GM10266 (cell line): Measurements from ENCODE around the gene HRAS.

ENCODE experiments used
- DNase-seq: peaks from one replicate; pipeline ENCODE4 v3.0.0; 2012; ENCODE audit errors: extremely low spot score
- CTCF ChIP-seq: IDR thresholded peaks from 2 replicates; pipeline ENCODE4 v1.5.1; 2012; ENCODE audit warnings: mild to moderate bottlenecking, low read depth; ENCODE audit not compliant: control insufficient read depth, insufficient read depth; ENCODE audit errors: missing control alignments

Gene HRAS

GRCh38 chr11:506238-506994 is 29.0 kb downstream of the HRAS start:
- TF ChIP-seq CTCF = no peak
- DNase-seq = peak; percentile 99

DNA sequence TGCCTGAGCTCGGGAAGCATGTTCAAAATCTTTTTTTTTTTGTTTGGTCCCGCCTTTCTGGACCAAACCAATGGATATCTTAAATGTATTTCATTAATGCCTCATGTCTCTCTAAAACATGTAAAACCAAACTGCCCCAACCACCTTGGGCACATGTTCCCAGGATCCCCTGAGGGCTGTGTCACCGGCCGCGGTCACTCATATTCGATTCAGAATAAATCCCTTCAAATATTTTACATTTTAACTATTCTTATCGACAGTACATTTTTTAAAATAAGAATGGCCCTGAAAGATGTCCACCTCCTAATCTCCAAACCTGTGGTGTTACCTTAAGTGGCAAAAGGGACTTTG is 30.4 kb downstream of the HRAS start:
- DNase-seq = no peak
- TF ChIP-seq CTCF = no peak

DNA sequence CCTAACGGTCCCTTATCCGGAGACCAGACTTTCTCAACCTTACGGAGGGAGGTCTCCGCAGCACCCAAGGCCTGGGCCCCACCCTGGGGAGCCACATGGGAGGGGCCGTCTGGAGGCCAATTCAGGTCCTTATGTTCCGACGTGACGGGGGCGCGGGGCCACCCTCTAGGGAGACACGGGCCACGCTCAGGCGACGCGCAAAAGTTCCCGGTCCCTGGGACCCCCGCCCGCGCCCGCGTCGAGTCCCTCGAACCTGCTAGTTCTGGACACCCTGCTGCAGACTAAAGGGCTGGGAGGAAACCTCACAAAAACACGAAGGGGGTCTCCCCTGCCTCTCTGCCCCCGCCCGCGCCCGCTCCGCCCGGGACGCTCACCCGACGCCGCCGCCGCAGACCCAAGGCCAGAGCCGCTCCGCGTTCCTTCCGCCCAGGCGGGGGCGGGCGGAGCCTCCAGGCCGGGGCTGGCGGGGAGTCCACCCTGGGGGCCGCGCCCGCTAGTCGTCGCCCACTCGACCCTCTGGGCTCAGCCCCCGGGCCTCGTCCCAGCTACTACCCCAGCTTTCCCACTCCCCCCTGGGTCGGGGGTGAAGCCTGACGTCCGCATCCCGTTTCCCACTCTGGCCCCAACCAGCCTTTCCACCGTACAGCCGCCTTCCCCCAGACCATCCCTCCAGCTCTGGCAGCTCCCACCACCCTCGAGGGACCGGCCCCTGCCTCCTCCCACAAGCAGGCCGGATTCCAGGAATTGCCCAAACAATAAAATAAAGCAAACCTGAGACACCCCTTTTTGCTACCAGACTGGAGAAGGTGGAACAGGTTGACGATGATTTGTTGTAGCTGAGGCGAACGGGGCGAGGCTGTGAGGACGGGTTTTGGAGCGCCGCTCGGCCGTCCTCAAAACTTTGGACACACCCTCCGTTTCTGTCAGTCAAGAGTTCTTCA is 31.1 kb downstream of the HRAS start:
- no peak for DNase-seq
- TF ChIP-seq CTCF = no peak

DNA sequence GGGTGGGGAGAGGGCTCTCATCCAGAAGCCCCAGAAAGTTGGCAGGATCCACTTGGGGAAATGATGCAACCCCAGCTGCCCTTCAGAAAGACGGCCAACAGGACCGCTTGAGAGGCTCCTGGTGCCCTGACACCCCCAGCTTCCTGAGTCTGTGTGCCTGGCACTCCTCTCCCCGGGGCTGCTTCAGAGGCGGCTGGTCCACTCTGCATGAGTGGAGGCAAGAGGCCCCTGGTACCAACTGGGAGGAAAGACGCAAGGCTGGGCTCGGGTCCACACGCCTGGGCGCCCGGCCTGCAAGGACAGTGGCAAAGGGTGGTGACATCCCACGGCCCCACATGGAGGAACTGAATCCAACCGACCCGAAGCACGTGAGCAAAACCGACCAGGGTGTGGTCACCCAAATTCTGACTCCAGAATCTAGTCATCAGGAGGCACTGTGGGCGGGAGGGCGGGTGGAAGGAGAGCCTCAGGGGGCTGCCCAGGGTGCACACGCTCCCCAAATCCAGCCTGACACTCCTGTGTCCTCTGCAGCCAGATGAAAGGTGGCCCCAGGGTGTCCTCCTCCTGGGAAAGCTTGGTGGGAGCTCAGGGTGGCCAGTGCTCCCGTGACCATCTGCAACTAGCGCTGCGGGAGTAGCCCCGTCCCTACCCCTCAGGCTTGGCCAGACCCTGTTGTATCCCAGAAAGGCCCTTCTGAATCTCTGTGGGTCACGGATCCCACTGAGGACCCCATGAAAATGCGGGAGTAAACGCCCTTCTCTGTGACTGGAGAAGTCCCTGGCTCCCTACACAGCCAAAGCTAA is 32.0 kb downstream of the HRAS start:
- TF ChIP-seq CTCF = no peak
- peak; percentile 76 for DNase-seq

DNA sequence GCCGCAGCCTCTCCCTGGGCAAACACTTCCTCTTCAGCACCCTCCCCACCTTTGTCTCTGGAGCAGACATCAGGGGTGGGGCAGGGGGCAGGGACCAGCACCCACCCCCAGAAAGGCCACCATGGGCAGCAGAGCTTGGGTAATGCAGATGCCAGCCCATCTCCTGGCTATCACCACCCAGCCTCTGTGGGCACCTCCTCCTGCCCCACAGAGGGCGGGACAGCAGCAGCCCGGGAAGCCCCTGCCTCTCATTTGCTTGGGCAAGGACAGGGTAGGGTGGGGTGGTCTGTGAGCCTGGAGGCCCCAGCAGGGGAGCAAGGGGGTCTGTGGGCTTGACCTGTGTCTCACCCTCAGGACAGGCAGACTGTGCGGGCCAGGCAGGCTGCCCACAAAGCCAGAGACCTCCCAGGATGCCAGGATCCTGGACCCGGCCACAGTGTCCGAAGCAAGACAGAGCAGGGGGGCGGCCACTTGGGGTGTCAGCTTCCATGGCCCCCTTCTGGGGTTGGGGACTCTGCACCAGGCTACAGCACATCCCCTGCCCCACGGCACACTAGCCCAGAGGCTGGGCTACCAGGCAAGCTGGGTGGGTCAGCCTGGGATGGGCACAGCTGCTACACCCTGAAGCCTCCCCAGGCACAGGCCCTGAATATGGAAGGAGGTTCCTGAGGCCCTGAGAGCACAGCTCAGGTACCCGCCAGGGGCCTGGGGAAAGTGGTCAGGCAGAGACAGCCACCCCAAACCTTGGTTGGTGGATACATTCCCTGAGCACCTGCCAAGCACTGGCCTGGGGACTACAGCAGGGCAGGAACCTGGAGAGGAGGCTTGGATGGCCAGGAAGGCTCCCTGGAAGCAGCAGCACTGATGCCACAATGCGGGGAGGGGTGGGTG is 32.8 kb downstream of the HRAS start:
- no peak for TF ChIP-seq CTCF
- DNase-seq = no peak

DNA sequence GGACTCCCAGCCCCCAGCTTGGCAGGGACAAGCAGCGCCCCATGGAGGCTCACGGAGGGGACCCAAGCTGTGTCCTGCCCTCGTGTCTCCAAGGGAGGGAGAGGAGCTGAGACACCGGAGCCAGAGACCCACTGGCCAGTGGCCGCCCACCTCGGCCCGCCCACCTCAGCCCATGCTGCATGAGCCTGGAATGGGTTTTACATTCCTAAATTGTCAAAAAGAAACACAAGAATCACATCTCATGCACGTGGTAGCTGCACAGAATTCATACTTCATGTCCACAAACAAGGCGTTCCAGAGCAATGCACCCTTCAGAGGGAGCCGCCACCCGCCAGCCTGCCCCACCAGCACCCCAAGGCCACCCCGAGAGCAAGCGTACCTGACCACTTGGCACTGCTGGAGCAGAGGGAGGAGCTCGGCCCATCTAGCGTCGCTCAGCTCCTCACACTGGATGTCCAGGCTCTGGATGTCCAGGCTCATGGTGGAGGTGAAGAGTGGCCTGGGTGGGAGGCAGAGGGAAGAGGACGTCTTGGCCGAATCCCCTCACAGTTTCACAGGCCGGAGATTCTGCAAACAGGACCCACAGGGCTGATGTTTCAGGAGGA is 33.6 kb downstream of the HRAS start:
- DNase-seq = no peak
- TF ChIP-seq CTCF = no peak
